Activated CD4-positive, alpha-beta T cell treated with anti-CD3 and anti-CD28 coated beads, Interleukin-2, amount 10 ng/mL, durations not matched to agents 7 days and 5 days (primary cell): ENCODE results near the gene THAP10. TPM values are rescaled to one million over a fixed set of nuclear protein-coding genes. Genes with fewer than 3 reads are reported as not detected.

ENCODE experiments used
- CTCF ChIA-PET: fragments of 350-600 bp; sonication (Branson Sonifier 250); formaldehyde crosslinking; loops from one replicate; lab custom pipeline; 2021; ENCODE audit warnings: antibody characterized with exemption; lab: Charles Lee
- POLR2A ChIA-PET: fragments of 350-600 bp; sonication (Branson Sonifier 250); formaldehyde crosslinking; loops from one replicate; lab custom pipeline; 2021; ENCODE audit warnings: antibody characterized with exemption; lab: Charles Lee
- DNase-seq: peaks from one replicate; pipeline ENCODE4 v3.0.0-alpha.2; 2020
- H3K27ac Mint-ChIP-seq: one replicate; pipeline ENCODE4 v1.8.0; 2021; ENCODE audit warnings: mild to moderate bottlenecking, moderate library complexity, mixed read lengths
- H3K27me3 Mint-ChIP-seq: one replicate; pipeline ENCODE4 v1.8.0; 2021; ENCODE audit warnings: mixed read lengths
- H3K36me3 Mint-ChIP-seq: one replicate; pipeline ENCODE4 v1.8.0; 2021; ENCODE audit warnings: low read depth, mixed read lengths
- H3K4me1 Mint-ChIP-seq: one replicate; pipeline ENCODE4 v1.8.0; 2021; ENCODE audit warnings: mixed read lengths
- H3K4me3 Mint-ChIP-seq: one replicate; pipeline ENCODE4 v1.8.0; 2021; ENCODE audit warnings: mild to moderate bottlenecking, moderate library complexity, mixed read lengths
- H3K9me3 Mint-ChIP-seq: one replicate; pipeline ENCODE4 v1.8.0; 2021; ENCODE audit warnings: mixed read lengths
- total RNA-seq, 2 experiments: library from RNA; stranded (reverse); gene quantifications; one replicate each; pipeline ENCODE4 v1.2.3, GENCODE V29; 2021

The THAP10 gene
- total RNA-seq, 2 experiments from 2014 or later: not detected

DNA sequence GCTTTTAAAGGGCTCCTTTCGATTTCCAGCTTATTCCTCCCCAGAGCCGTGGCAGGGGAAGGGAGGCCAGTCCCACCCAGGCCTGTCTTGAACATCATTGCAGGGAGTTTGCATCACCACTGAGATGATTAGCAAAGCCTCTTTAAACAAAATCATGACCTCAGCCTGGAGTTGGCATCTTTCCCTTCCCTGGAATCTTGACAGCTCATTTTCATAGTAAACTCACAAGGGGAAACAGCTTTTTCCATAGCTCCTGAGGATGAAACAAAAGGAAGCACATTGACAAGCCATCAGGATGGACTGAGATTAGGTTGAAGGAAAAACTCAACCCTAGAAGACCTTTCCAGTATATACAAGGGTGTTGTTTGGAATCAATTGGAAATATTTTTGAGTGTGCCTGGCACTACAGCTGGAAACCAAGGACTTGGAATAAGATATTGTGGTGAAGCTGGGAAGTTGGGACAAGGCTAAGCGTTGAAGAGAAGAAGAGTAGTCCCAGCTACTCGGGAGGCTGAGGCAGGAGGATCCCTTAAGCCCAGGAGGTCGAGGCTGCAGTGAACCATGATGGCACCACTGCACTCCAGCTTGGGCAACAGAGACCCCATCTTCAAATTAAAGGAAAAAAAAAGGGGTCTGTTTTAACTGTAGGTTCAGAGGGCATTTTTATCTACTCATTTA is 35.2 kb downstream of the THAP10 start:
- no peaks in the 10 kb centered on the region for H3K9me3 Mint-ChIP-seq
- ChIA-PET CTCF (no interaction called here), POLR2A (no interaction called here)
- no peak for DNase-seq
- no peak overlapping the region for H3K4me3 Mint-ChIP-seq
- H3K36me3 Mint-ChIP-seq: no peaks in the 10 kb centered on the region
- H3K27me3 Mint-ChIP-seq: peaks cover 43% of the 10 kb centered on the region
- H3K27ac Mint-ChIP-seq: no peak overlapping the region
- H3K4me1 Mint-ChIP-seq: peaks cover 4% of the 10 kb centered on the region

GRCh38 chr15:70856177-70856883 is 35.9 kb downstream of the THAP10 start:
- Mint-ChIP-seq H3K4me1 (peaks cover 4% of the 10 kb centered on the region), H3K27ac (no peak overlapping the region), H3K4me3 (no peak overlapping the region), H3K36me3 (no peaks in the 10 kb centered on the region), H3K27me3 (peaks cover 50% of the 10 kb centered on the region), H3K9me3 (no peaks in the 10 kb centered on the region)
- POLR2A ChIA-PET: no interaction called here
- no peak for DNase-seq
- CTCF ChIA-PET: no interaction called here

GRCh38 chr15:70855764-70856163 is 36.5 kb downstream of the THAP10 start:
- CTCF ChIA-PET: no interaction called here
- DNase-seq: no peak
- H3K4me3 Mint-ChIP-seq: no peak overlapping the region
- no peaks in the 10 kb centered on the region for H3K9me3 Mint-ChIP-seq
- H3K4me1 Mint-ChIP-seq: peaks cover 4% of the 10 kb centered on the region
- H3K27me3 Mint-ChIP-seq: peaks cover 54% of the 10 kb centered on the region
- H3K27ac Mint-ChIP-seq: no peak overlapping the region
- POLR2A ChIA-PET: no interaction called here
- H3K36me3 Mint-ChIP-seq: no peaks in the 10 kb centered on the region

- no peak overlapping the region for H3K27ac Mint-ChIP-seq
- ChIA-PET POLR2A (no interaction called here), CTCF (interaction anchor here (0.7 kb wide), 1 partner anchor 572 kb away, joined by 9 read pairs; no protein-coding TSS in a partner anchor)
- peaks cover 4% of the 10 kb centered on the region for H3K4me1 Mint-ChIP-seq
- H3K9me3 Mint-ChIP-seq: no peaks in the 10 kb centered on the region
- no peak for DNase-seq
- peaks cover 64% of the 10 kb centered on the region for H3K27me3 Mint-ChIP-seq
- no peaks in the 10 kb centered on the region for H3K36me3 Mint-ChIP-seq
- H3K4me3 Mint-ChIP-seq: peak overlapping the region; percentile 64
Measured at GRCh38 chr15:70854666-70854976, 37.6 kb downstream of the THAP10 start.

DNA sequence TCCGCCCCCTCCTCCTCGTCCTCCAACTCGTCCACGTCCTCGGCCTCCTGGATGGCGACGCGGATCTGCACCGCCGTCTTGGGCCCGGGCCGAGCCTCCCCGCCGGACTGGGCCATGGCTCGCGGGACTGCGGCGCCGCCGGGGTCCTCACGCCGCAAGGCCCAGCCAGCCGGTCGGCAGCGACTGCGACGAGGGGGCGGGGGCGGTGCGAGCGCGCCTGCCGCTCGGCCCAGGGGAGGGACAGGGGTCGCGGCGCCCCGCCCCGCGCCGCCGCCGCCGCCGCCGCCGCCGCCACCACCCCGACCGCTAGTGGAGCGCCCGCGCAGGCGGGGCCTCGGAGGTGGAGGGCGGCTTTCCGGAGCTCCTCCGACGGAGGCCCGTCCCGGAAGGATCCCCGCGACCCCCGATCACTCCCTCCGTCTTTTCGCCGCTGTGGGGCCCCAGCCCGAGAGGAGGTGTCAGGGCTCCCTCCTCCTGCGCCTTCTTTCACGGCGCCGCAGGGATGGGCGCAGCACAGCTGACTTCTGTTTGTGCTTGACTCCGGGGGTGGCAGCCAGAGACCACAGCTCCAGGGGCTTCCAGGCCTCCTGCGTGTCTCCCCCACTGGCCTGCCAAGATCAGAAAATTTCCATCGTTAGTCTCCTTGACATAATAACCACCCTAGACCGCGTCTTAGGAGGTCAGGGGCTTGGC is 38.1 kb downstream of the THAP10 start, which contains the start of gene LARP6:
LARP6 (minus strand) TSS at position 185 of the 693 bp plus-strand sequence; CDS start at position 116, 69 bp downstream.
- H3K27ac Mint-ChIP-seq: no peak within 1 kb of the TSS
- CTCF ChIA-PET: interaction anchor here (1.0 kb wide), 1 partner anchor 22 kb away, joined by 3 read pairs; no protein-coding TSS in a partner anchor
- no peaks in the 10 kb centered on the region for H3K36me3 Mint-ChIP-seq

DNA sequence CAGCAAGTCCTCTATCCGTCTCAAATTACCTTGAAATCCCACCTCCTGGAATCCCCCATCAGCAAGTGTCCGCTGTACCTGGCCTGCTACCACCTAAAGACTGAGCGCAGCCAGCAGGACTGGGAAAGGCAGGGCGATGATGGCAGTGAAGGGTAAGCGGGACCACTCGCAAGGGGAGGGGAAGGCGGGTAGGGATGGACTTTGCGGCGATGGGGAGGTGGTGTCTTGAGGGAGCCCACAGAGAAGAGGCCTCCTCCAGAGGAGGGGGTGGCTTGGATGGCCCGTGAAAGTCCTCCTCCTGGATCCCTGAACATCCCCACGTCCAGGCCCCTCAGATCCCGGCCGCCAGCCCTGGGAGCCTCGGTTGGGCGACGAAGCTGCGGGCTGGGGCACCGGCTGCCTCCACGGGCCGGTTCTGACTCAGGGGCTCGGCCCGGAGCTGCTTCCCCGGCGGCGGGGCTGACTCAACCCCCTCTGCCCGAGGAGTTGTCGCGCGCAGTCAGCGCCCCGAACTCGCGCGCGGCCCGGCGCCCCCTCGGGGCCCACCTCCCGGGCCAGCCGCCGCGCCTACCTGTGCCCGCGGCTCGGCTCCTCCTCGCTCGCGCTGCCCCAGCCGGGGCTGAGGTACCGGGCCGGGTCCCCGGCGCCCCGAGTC is 38.8 kb downstream of the THAP10 start:
- no peak overlapping the region for H3K27ac Mint-ChIP-seq
- POLR2A ChIA-PET: no interaction called here
- no peaks in the 10 kb centered on the region for H3K36me3 Mint-ChIP-seq
- peaks cover 65% of the 10 kb centered on the region for H3K27me3 Mint-ChIP-seq
- H3K4me1 Mint-ChIP-seq: peaks cover 4% of the 10 kb centered on the region
- CTCF ChIA-PET: interaction anchor here (1.0 kb wide), 1 partner anchor 22 kb away, joined by 3 read pairs; no protein-coding TSS in a partner anchor
- peak overlapping the region; percentile 4 for H3K4me3 Mint-ChIP-seq
- no peaks in the 10 kb centered on the region for H3K9me3 Mint-ChIP-seq
- no peak for DNase-seq

More for the DNA sequence above, 38.1 kb downstream of the THAP10 start, which contains the start of gene LARP6:
- DNase-seq: no peak
- H3K4me3 Mint-ChIP-seq: peak within 1 kb of the TSS; percentile 64
- peaks cover 68% of the 10 kb centered on the region for H3K27me3 Mint-ChIP-seq
- no peaks in the 10 kb centered on the region for H3K9me3 Mint-ChIP-seq
- POLR2A ChIA-PET: no interaction called here
- peaks cover 4% of the 10 kb centered on the region for H3K4me1 Mint-ChIP-seq

DNA sequence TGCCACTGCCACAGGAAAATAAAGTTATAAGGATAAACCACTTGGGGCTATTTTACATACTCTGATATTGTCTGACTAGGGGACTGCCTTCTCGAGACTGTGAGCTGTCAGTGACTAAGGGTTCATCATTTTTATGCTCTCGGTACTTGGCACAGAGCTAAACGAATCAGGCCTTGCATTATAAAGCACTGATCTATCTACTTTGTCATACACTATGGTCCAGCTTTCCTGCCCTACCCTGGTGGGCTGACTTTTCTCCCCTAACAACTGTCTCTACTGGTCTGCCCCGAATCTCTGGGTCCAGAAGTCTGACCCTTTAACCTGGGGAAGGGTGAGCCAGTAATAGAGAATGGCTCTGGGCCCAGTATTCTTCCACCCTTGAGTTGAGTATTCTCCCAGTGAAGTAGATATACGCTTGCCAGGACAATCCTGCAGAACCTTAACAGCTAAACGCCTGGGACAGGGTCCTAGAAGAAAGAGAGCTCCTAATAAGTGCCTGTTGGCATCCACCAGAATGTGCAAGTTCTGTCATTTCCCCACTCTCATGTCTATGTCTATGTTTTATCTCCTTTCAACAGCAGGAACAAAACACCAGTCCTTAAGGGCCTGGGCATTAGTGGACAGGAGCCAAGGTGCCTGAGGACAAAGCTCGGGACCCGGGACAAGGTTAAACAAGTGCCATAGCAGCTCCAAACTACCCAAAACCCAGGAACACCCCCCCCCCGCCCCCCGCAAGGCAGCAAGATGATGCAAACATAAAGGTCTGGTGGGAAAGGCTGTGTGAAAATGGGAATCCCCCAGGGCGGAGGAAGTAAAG is 39.5 kb downstream of the THAP10 start:
- POLR2A ChIA-PET: no interaction called here
- no peak overlapping the region for H3K27ac Mint-ChIP-seq
- H3K4me1 Mint-ChIP-seq: peaks cover 4% of the 10 kb centered on the region
- H3K9me3 Mint-ChIP-seq: no peaks in the 10 kb centered on the region
- H3K27me3 Mint-ChIP-seq: peaks cover 68% of the 10 kb centered on the region
- no peaks in the 10 kb centered on the region for H3K36me3 Mint-ChIP-seq
- CTCF ChIA-PET: interaction anchor here (1.7 kb wide), 1 partner anchor 10 kb away, joined by 5 read pairs; no protein-coding TSS in a partner anchor
- H3K4me3 Mint-ChIP-seq: peak overlapping the region; percentile 4
- no peak for DNase-seq

DNA sequence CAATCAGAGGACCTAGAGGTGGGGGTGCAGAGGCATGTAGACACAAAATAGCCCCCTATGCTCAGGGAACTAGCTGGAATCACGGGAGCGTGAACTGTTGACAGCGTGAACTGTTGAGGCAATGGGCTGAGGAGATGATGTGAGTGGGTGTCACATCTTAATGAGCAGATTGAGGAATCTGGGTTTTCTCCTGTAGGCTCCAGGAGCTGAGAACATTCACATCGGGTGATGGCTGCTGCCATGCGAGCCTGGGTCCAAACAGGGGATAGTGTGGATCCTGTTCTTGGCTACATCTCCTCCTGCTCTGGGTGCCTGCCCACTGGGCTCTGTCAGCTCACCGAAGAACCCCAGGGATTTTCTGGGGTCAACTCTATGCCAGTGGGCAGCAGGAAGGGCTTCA is 40.3 kb downstream of the THAP10 start:
- no peak for DNase-seq
- no peaks in the 10 kb centered on the region for H3K9me3 Mint-ChIP-seq
- H3K36me3 Mint-ChIP-seq: no peaks in the 10 kb centered on the region
- ChIA-PET POLR2A (no interaction called here), CTCF (interaction anchor here (1.7 kb wide), 1 partner anchor 9 kb away, joined by 5 read pairs; no protein-coding TSS in a partner anchor)
- H3K27ac Mint-ChIP-seq: no peak overlapping the region
- no peak overlapping the region for H3K4me3 Mint-ChIP-seq
- H3K27me3 Mint-ChIP-seq: peaks cover 68% of the 10 kb centered on the region
- peaks cover 4% of the 10 kb centered on the region for H3K4me1 Mint-ChIP-seq

DNA sequence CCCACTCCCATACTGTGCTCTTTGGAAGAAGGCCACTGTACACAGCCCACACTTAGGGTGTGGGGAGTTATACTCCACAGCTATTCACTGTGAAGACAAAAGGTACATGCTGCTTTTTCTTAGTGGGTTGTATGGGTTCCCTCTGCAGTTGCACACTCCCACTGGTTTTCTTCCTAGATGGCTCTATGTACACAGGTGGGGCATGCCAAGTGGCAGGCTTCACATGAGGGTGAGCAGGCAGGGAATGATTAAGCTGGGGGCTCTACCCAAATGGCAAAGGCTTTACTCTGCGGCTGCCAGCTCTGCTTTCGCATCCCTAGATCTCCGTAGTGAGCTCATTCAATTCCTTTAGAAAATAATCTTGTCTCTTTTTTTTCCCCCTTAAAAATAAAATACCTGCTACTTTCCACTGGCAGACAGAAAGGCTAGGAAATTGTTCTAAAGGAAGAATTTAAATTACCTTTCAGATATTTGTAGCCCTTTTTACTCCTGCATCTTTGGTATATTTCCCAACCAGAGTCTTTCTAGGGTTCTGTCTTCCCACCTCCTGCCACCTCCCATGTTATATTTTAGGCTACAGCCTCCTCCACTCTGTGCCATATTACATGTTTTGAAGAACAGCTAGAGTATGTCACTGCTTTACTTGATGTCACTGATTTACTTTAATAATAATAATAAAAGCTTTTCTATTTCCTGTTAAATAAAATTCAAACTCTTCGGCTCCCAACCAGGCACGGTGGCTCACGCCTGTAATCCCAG is 46.5 kb downstream of the THAP10 start:
- no peak for DNase-seq
- ChIA-PET CTCF (no interaction called here), POLR2A (no interaction called here)
- H3K27ac Mint-ChIP-seq: no peak overlapping the region
- no peaks in the 10 kb centered on the region for H3K4me1 Mint-ChIP-seq
- H3K36me3 Mint-ChIP-seq: no peaks in the 10 kb centered on the region
- H3K27me3 Mint-ChIP-seq: peaks cover 33% of the 10 kb centered on the region
- no peaks in the 10 kb centered on the region for H3K9me3 Mint-ChIP-seq
- H3K4me3 Mint-ChIP-seq: no peak overlapping the region

GRCh38 chr15:70837476-70837875 is 54.8 kb downstream of the THAP10 start:
- ChIA-PET CTCF (no interaction called here), POLR2A (no interaction called here)
- Mint-ChIP-seq H3K4me3 (no peak overlapping the region), H3K27me3 (peaks cover 3% of the 10 kb centered on the region), H3K27ac (no peak overlapping the region), H3K4me1 (no peaks in the 10 kb centered on the region), H3K9me3 (no peaks in the 10 kb centered on the region), H3K36me3 (no peaks in the 10 kb centered on the region)
- no peak for DNase-seq

DNA sequence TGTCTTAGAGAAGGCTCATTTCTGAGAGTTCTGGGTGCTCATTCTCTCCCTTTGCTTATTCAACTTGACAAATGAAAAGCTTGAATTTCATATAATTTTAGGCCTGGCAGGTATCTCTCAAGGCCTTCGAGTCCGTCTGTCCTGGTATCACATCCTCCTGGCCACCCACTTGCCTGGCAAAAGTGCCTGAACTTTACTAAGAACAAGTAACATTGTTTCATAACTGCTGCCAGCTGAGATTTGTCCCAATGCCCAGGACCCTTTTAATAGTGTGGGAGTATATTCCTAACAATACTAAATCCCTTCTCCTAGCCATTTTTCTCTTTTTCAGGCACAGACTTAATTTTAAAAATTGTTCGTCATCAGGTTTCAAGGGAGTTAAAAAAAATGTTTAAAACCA is 56.4 kb downstream of the THAP10 start:
- H3K27ac Mint-ChIP-seq: no peak overlapping the region
- POLR2A ChIA-PET: no interaction called here
- no peaks in the 10 kb centered on the region for H3K4me1 Mint-ChIP-seq
- CTCF ChIA-PET: no interaction called here
- H3K36me3 Mint-ChIP-seq: no peaks in the 10 kb centered on the region
- no peak for DNase-seq
- no peaks in the 10 kb centered on the region for H3K9me3 Mint-ChIP-seq
- H3K27me3 Mint-ChIP-seq: no peaks in the 10 kb centered on the region
- no peak overlapping the region for H3K4me3 Mint-ChIP-seq
